RWPE2 (cell line): ENCODE results near the gene PCDHGA4.

Experiments
- ATAC-seq: fragments of 200-7000 bp; cut with Tn5 transposase; 3 replicates; pipeline ENCODE4 v1.9.1; 2021; ENCODE audit warnings: low read depth
- DNase-seq: peaks from one replicate; pipeline ENCODE4 v3.0.0-alpha.2; 2020; ENCODE audit warnings: low spot score
- H3K27ac ChIP-seq: fragments of 450-650 bp; 2 replicates; pipeline ENCODE4 v1.5.1; 2017; ENCODE audit warnings: mild to moderate bottlenecking; ENCODE audit not compliant: poor library complexity, severe bottlenecking
- H3K27me3 ChIP-seq: fragments of 250-450 bp; sonication (Bioruptor Pico); 2 replicates; pipeline ENCODE4 v1.5.1; 2021; ENCODE audit warnings: mild to moderate bottlenecking, moderate library complexity; ENCODE audit not compliant: insufficient read depth, poor library complexity, severe bottlenecking
- H3K36me3 ChIP-seq: fragments of 250-450 bp; sonication (Bioruptor Pico); 2 replicates; pipeline ENCODE4 v1.5.1; 2020; ENCODE audit warnings: low read depth, mild to moderate bottlenecking, moderate library complexity
- H3K4me1 ChIP-seq: fragments of 250-450 bp; sonication (Bioruptor Pico); 2 replicates; pipeline ENCODE4 v1.5.1; 2021; ENCODE audit warnings: mild to moderate bottlenecking, moderate library complexity; ENCODE audit not compliant: insufficient read depth, poor library complexity, severe bottlenecking
- H3K4me3 ChIP-seq: fragments of 250-450 bp; sonication (Bioruptor Pico); 2 replicates; pipeline ENCODE4 v1.5.1; 2021; ENCODE audit warnings: mild to moderate bottlenecking, moderate library complexity; ENCODE audit not compliant: severe bottlenecking
- H3K9me3 ChIP-seq: fragments of 250-450 bp; sonication (Bioruptor Pico); 2 replicates; pipeline ENCODE4 v1.5.1; 2021; ENCODE audit warnings: mild to moderate bottlenecking, moderate library complexity; ENCODE audit not compliant: severe bottlenecking
- CTCF ChIP-seq: fragments of 450-650 bp; IDR thresholded peaks from one replicate; pipeline ENCODE4 v1.5.1; 2017; ENCODE audit warnings: mild to moderate bottlenecking, moderate library complexity; ENCODE audit not compliant: poor library complexity, severe bottlenecking

The PCDHGA4 gene

GRCh38 chr5:141319699-141320098, 35.1 kb upstream of the PCDHGA4 start:
- Histone ChIP-seq H3K4me1 (no peaks in the 10 kb centered on the region), H3K9me3 (peaks cover 36% of the 10 kb centered on the region), H3K27ac (peak overlapping the region; percentile 83), H3K27me3 (no peaks in the 10 kb centered on the region), H3K4me3 (peak overlapping the region; percentile 57), H3K36me3 (peaks cover 24% of the 10 kb centered on the region)
- DNase-seq (no peak), ATAC-seq (no peak)
- no peak for TF ChIP-seq CTCF

GRCh38 chr5:141320225-141321169, 34.3 kb upstream of the PCDHGA4 start, which contains the start of gene TAF7:
TAF7 (minus strand) TSS chr5:141320784; CDS start chr5:141320044, 740 bp downstream.
- DNase-seq (peak; percentile 90), ATAC-seq (peak; percentile 87)
- TF ChIP-seq CTCF, result peak; percentile 98
- H3K4me3 ChIP-seq, result peak within 1 kb of the TSS; percentile 57
- H3K27ac ChIP-seq, result peak within 1 kb of the TSS; percentile 83
- H3K4me1 ChIP-seq, result no peaks in the 10 kb centered on the region
- peaks cover 24% of the 10 kb centered on the region for H3K36me3 ChIP-seq
- no peaks in the 10 kb centered on the region for H3K27me3 ChIP-seq
- peaks cover 36% of the 10 kb centered on the region for H3K9me3 ChIP-seq

- peaks cover 4% of the 10 kb centered on the region for H3K4me1 ChIP-seq
- H3K27me3 ChIP-seq, result no peaks in the 10 kb centered on the region
- no peak for TF ChIP-seq CTCF
- H3K4me3 ChIP-seq, result no peak overlapping the region
- no peak overlapping the region for H3K27ac ChIP-seq
- peaks cover 24% of the 10 kb centered on the region for H3K36me3 ChIP-seq
- ATAC-seq (no peak), DNase-seq (no peak)
- peaks cover 26% of the 10 kb centered on the region for H3K9me3 ChIP-seq
These were observed 32.6 kb upstream of the PCDHGA4 start for GRCh38 chr5:141322261-141322660.

GRCh38 chr5:141326088-141326854, 28.6 kb upstream of the PCDHGA4 start:
- Histone ChIP-seq H3K9me3 (no peaks in the 10 kb centered on the region), H3K4me3 (peak overlapping the region; percentile 9), H3K27ac (no peak overlapping the region), H3K4me1 (peaks cover 4% of the 10 kb centered on the region), H3K27me3 (peaks cover 24% of the 10 kb centered on the region), H3K36me3 (no peaks in the 10 kb centered on the region)
- TF ChIP-seq CTCF, result peak; percentile 72
- no peak for DNase-seq
- peak; percentile 86 for ATAC-seq
